NCI-H2029 treated with DMSO at 0.1 percent for 48 hours (cell line): ENCODE measurements around the gene SLC19A1.

Experiments
- DNase-seq: peaks from one replicate; lab custom pipeline; 2025; lab: John Stamatoyannopoulos, UW

The SLC19A1 gene

GRCh38 chr21:45454060-45454925 lies 87.9 kb downstream of the SLC19A1 start:
- no peak for DNase-seq

- no peak for DNase-seq
Measured at GRCh38 chr21:45453308-45453950, 88.8 kb downstream of the SLC19A1 start.

- DNase-seq: no peak
Measured at GRCh38 chr21:45452696-45453307, 89.4 kb downstream of the SLC19A1 start.

GRCh38 chr21:45451771-45452182 lies 90.5 kb downstream of the SLC19A1 start:
- DNase-seq: no peak

GRCh38 chr21:45451091-45451740 lies 91.0 kb downstream of the SLC19A1 start:
- DNase-seq: no peak

GRCh38 chr21:45450423-45451090 lies 91.7 kb downstream of the SLC19A1 start:
- no peak for DNase-seq

- no peak for DNase-seq
Measured at GRCh38 chr21:45449658-45450422, 92.4 kb downstream of the SLC19A1 start.

GRCh38 chr21:45448810-45449657 lies 93.2 kb downstream of the SLC19A1 start:
- no peak for DNase-seq

- no peak for DNase-seq
Measured at GRCh38 chr21:45448283-45448809, 93.9 kb downstream of the SLC19A1 start.
